Neuron (in vitro differentiated cells): ENCODE results near the gene HMX1.

Experiments used
- H2AFZ ChIP-seq: one replicate; pipeline ENCODE4 v1.6.1; 2013; ENCODE audit warnings: low read depth, mild to moderate bottlenecking, inconsistent platforms, low read length, moderate library complexity
- H3K27me3 ChIP-seq: one replicate; pipeline ENCODE4 v1.6.1; 2013; ENCODE audit warnings: low read length; ENCODE audit not compliant: insufficient read depth
- H3K36me3 ChIP-seq: one replicate; pipeline ENCODE4 v1.6.1; 2013; ENCODE audit warnings: low read length; ENCODE audit not compliant: insufficient read depth
- H3K4me1 ChIP-seq: one replicate; pipeline ENCODE4 v1.6.1; 2013; ENCODE audit warnings: low read length; ENCODE audit not compliant: insufficient read depth
- H3K4me3 ChIP-seq: 2 replicates; pipeline ENCODE4 v1.5.1; 2013; ENCODE audit warnings: mild to moderate bottlenecking, low read length, moderate library complexity
- H3K9me3 ChIP-seq: one replicate; pipeline ENCODE4 v1.6.1; 2013; ENCODE audit warnings: low read length

The HMX1 gene

GRCh38 chr4:8876982-8877779 lies 5.5 kb upstream of the HMX1 start:
- no peaks in the 10 kb centered on the region for H3K9me3 ChIP-seq
- H3K27me3 ChIP-seq = peaks cover 94% of the 10 kb centered on the region
- no peak overlapping the region for H3K4me3 ChIP-seq
- H3K36me3 ChIP-seq = no peaks in the 10 kb centered on the region
- H2AFZ ChIP-seq = no peak overlapping the region
- no peaks in the 10 kb centered on the region for H3K4me1 ChIP-seq

GRCh38 chr4:8874896-8875680 lies 3.4 kb upstream of the HMX1 start:
- no peak overlapping the region for H2AFZ ChIP-seq
- H3K4me3 ChIP-seq = no peak overlapping the region

GRCh38 chr4:8874003-8874895 lies 2.6 kb upstream of the HMX1 start:
- no peaks in the 10 kb centered on the region for H3K9me3 ChIP-seq
- H3K27me3 ChIP-seq = peaks cover 93% of the 10 kb centered on the region
- no peak overlapping the region for H3K4me3 ChIP-seq
- H2AFZ ChIP-seq = no peak overlapping the region
- no peaks in the 10 kb centered on the region for H3K36me3 ChIP-seq
- no peaks in the 10 kb centered on the region for H3K4me1 ChIP-seq

More at GRCh38 chr4:8874896-8875680, 3.4 kb upstream of the HMX1 start:
- Histone ChIP-seq H3K9me3 (no peaks in the 10 kb centered on the region), H3K27me3 (peaks cover 93% of the 10 kb centered on the region), H3K36me3 (no peaks in the 10 kb centered on the region), H3K4me1 (no peaks in the 10 kb centered on the region)

- Histone ChIP-seq H2AFZ (no peak overlapping the region), H3K27me3 (peaks cover 95% of the 10 kb centered on the region), H3K36me3 (no peaks in the 10 kb centered on the region), H3K4me3 (no peak overlapping the region), H3K9me3 (no peaks in the 10 kb centered on the region), H3K4me1 (no peaks in the 10 kb centered on the region)
These were observed 1.0 kb upstream of the HMX1 start for GRCh38 chr4:8872402-8873291.

GRCh38 chr4:8870647-8871416 lies 807 bp downstream of the HMX1 start:
- Histone ChIP-seq H2AFZ (no peak overlapping the region), H3K36me3 (no peaks in the 10 kb centered on the region), H3K4me3 (peak overlapping the region; percentile 10)

GRCh38 chr4:8869898-8870646 lies 1.6 kb downstream of the HMX1 start:
- Histone ChIP-seq H3K4me3 (no peak overlapping the region), H3K27me3 (peaks cover 96% of the 10 kb centered on the region), H2AFZ (no peak overlapping the region), H3K4me1 (no peaks in the 10 kb centered on the region), H3K36me3 (no peaks in the 10 kb centered on the region), H3K9me3 (no peaks in the 10 kb centered on the region)

More at GRCh38 chr4:8870647-8871416, 807 bp downstream of the HMX1 start:
- H3K27me3 ChIP-seq = peaks cover 96% of the 10 kb centered on the region
- no peaks in the 10 kb centered on the region for H3K9me3 ChIP-seq
- H3K4me1 ChIP-seq = no peaks in the 10 kb centered on the region

- Histone ChIP-seq H3K4me1 (no peaks in the 10 kb centered on the region), H3K36me3 (no peaks in the 10 kb centered on the region), H2AFZ (no peak overlapping the region), H3K9me3 (no peaks in the 10 kb centered on the region), H3K27me3 (peaks cover 96% of the 10 kb centered on the region), H3K4me3 (no peak overlapping the region)
These were observed 2.4 kb downstream of the HMX1 start for GRCh38 chr4:8869002-8869897.

- Histone ChIP-seq H3K9me3 (no peaks in the 10 kb centered on the region), H3K36me3 (no peaks in the 10 kb centered on the region), H3K4me3 (no peak overlapping the region), H3K4me1 (no peaks in the 10 kb centered on the region), H2AFZ (no peak overlapping the region), H3K27me3 (peaks cover 96% of the 10 kb centered on the region)
These were observed 3.2 kb downstream of the HMX1 start for GRCh38 chr4:8868321-8869001.

GRCh38 chr4:8867624-8868320 lies 3.9 kb downstream of the HMX1 start:
- H3K9me3 ChIP-seq = no peaks in the 10 kb centered on the region

More at GRCh38 chr4:8867624-8868320, 3.9 kb downstream of the HMX1 start:
- no peak overlapping the region for H3K4me3 ChIP-seq
- no peaks in the 10 kb centered on the region for H3K36me3 ChIP-seq
- H3K4me1 ChIP-seq = no peaks in the 10 kb centered on the region
- peaks cover 96% of the 10 kb centered on the region for H3K27me3 ChIP-seq
- H2AFZ ChIP-seq = no peak overlapping the region
